Measurements from ENCODE around the gene WDR86. TPM values are rescaled to one million over a fixed set of nuclear protein-coding genes. Genes with fewer than 3 reads are reported as not detected.

Gene WDR86
- total RNA-seq, 1 experiment from 2014 or later = 24.4 TPM

DNA sequence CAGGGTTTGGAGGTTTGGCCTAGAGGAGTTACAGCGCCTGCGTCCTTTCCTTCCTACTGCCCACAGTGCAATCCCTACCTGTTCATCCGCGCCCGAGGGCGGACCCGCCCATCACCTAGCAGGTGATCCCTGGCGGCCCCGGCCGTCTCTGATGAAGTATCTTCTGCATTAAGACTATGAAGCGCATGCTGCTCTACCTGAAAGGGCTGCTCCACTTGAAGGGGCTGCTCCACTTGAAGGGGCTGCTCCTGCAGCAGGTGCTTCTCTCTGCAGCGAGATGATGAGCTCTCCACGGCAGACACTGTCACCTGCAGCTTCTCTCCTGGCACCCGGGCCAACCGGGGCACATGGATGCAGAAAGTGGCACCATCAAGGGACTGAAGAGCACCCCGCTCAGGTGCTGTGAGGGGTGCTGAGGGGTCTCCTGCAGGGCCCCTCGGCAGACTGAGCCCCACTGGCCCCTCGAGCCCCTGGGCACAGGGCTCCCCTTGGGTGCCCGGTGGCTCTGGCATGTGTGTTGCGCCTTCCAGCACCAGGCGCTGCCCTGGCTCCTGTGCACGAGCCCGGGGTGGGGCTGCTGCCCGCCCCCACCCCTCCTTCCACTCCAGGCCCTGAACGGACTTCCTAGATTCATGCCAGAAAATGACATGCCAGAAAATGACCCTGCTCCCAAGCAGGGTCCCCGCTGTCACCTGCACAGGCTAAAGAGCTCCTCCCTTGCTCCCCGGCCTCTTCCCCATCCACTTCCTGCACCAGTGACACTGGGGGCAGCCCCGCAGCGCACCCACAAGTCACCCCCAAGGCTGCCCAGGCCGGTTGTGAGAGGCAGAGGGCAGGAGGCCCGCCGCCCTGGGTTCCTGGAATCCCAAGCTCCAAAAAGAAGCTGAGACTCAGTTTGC, 29.4 kb downstream of the WDR86 start:
- H3K27me3 Mint-ChIP-seq (ENCODE audit: low read depth) = peaks cover 25% of the 10 kb centered on the region
- peaks cover 12% of the 10 kb centered on the region for H3K4me1 Mint-ChIP-seq
- ATAC-seq (no peak), DNase-seq (ENCODE audit: low spot score) (no peak)
- H3K9me3 Mint-ChIP-seq = no peaks in the 10 kb centered on the region
- POLR2A ChIA-PET = interaction anchor here (0.6 to 1.0 kb wide), 2 partner anchors 26 to 39 kb away, joined by 3 read pairs; partner anchors contain the start of gene NUB1
- no peak overlapping the region for H3K27ac Mint-ChIP-seq
- CTCF ChIA-PET = interaction anchor here (0.9 to 3.0 kb wide), 4 partner anchors 9 to 68 kb away, joined by 3 to 12 read pairs (median 4); no protein-coding TSS in a partner anchor
- TF ChIP-seq RORB (CRISPR knock-in tag; IDR thresholded peaks at IDR 0.05) = no peak
- TF ChIP-seq SMAD4 (CRISPR knock-in tag; IDR thresholded peaks at IDR 0.05) = no peak
- no peak for TF ChIP-seq SOX15 (CRISPR knock-in tag; IDR thresholded peaks at IDR 0.05)
- no peak for TF ChIP-seq CBFB (CRISPR knock-in tag; IDR thresholded peaks at IDR 0.05; ENCODE audit: low read depth)
- TF ChIP-seq, protein P1, sequence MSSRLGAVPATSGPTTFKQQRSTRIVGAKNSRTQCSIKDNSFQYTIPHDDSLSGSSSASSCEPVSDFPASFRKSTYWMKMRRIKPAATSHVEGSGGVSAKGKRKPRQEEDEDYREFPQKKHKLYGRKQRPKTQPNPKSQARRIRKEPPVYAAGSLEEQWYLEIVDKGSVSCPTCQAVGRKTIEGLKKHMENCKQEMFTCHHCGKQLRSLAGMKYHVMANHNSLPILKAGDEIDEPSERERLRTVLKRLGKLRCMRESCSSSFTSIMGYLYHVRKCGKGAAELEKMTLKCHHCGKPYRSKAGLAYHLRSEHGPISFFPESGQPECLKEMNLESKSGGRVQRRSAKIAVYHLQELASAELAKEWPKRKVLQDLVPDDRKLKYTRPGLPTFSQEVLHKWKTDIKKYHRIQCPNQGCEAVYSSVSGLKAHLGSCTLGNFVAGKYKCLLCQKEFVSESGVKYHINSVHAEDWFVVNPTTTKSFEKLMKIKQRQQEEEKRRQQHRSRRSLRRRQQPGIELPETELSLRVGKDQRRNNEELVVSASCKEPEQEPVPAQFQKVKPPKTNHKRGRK (CRISPR knock-in tag; IDR thresholded peaks at IDR 0.05; ENCODE audit: borderline replicate concordance) = no peak
- no peak for TF ChIP-seq TEAD4 (CRISPR knock-in tag; IDR thresholded peaks at IDR 0.05)
- no peak for TF ChIP-seq SMAD3 (CRISPR knock-in tag; IDR thresholded peaks at IDR 0.05; ENCODE audit: borderline replicate concordance)
- TF ChIP-seq NFE2L1 (CRISPR knock-in tag; IDR thresholded peaks at IDR 0.05) = no peak
- TF ChIP-seq IRF2 (CRISPR knock-in tag; IDR thresholded peaks at IDR 0.05; ENCODE audit: borderline replicate concordance, low read depth) = no peak
- TF ChIP-seq, protein P2, sequence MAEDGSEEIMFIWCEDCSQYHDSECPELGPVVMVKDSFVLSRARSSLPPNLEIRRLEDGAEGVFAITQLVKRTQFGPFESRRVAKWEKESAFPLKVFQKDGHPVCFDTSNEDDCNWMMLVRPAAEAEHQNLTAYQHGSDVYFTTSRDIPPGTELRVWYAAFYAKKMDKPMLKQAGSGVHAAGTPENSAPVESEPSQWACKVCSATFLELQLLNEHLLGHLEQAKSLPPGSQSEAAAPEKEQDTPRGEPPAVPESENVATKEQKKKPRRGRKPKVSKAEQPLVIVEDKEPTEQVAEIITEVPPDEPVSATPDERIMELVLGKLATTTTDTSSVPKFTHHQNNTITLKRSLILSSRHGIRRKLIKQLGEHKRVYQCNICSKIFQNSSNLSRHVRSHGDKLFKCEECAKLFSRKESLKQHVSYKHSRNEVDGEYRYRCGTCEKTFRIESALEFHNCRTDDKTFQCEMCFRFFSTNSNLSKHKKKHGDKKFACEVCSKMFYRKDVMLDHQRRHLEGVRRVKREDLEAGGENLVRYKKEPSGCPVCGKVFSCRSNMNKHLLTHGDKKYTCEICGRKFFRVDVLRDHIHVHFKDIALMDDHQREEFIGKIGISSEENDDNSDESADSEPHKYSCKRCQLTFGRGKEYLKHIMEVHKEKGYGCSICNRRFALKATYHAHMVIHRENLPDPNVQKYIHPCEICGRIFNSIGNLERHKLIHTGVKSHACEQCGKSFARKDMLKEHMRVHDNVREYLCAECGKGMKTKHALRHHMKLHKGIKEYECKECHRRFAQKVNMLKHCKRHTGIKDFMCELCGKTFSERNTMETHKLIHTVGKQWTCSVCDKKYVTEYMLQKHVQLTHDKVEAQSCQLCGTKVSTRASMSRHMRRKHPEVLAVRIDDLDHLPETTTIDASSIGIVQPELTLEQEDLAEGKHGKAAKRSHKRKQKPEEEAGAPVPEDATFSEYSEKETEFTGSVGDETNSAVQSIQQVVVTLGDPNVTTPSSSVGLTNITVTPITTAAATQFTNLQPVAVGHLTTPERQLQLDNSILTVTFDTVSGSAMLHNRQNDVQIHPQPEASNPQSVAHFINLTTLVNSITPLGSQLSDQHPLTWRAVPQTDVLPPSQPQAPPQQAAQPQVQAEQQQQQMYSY (CRISPR knock-in tag; IDR thresholded peaks at IDR 0.05) = no peak
- TF ChIP-seq, protein P3, sequence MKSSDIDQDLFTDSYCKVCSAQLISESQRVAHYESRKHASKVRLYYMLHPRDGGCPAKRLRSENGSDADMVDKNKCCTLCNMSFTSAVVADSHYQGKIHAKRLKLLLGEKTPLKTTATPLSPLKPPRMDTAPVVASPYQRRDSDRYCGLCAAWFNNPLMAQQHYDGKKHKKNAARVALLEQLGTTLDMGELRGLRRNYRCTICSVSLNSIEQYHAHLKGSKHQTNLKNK (CRISPR knock-in tag; IDR thresholded peaks at IDR 0.05) = no peak
- no peak for TF ChIP-seq ZNF219 (CRISPR knock-in tag; IDR thresholded peaks at IDR 0.05; ENCODE audit: borderline replicate concordance)
- TF ChIP-seq, protein P4, sequence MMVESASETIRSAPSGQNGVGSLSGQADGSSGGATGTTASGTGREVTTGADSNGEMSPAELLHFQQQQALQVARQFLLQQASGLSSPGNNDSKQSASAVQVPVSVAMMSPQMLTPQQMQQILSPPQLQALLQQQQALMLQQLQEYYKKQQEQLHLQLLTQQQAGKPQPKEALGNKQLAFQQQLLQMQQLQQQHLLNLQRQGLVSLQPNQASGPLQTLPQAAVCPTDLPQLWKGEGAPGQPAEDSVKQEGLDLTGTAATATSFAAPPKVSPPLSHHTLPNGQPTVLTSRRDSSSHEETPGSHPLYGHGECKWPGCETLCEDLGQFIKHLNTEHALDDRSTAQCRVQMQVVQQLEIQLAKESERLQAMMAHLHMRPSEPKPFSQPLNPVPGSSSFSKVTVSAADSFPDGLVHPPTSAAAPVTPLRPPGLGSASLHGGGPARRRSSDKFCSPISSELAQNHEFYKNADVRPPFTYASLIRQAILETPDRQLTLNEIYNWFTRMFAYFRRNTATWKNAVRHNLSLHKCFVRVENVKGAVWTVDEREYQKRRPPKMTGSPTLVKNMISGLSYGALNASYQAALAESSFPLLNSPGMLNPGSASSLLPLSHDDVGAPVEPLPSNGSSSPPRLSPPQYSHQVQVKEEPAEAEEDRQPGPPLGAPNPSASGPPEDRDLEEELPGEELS (CRISPR knock-in tag; IDR thresholded peaks at IDR 0.05) = no peak
- TF ChIP-seq, protein P5, sequence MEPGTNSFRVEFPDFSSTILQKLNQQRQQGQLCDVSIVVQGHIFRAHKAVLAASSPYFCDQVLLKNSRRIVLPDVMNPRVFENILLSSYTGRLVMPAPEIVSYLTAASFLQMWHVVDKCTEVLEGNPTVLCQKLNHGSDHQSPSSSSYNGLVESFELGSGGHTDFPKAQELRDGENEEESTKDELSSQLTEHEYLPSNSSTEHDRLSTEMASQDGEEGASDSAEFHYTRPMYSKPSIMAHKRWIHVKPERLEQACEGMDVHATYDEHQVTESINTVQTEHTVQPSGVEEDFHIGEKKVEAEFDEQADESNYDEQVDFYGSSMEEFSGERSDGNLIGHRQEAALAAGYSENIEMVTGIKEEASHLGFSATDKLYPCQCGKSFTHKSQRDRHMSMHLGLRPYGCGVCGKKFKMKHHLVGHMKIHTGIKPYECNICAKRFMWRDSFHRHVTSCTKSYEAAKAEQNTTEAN (CRISPR knock-in tag; IDR thresholded peaks at IDR 0.05) = no peak
- TF ChIP-seq, protein P6, sequence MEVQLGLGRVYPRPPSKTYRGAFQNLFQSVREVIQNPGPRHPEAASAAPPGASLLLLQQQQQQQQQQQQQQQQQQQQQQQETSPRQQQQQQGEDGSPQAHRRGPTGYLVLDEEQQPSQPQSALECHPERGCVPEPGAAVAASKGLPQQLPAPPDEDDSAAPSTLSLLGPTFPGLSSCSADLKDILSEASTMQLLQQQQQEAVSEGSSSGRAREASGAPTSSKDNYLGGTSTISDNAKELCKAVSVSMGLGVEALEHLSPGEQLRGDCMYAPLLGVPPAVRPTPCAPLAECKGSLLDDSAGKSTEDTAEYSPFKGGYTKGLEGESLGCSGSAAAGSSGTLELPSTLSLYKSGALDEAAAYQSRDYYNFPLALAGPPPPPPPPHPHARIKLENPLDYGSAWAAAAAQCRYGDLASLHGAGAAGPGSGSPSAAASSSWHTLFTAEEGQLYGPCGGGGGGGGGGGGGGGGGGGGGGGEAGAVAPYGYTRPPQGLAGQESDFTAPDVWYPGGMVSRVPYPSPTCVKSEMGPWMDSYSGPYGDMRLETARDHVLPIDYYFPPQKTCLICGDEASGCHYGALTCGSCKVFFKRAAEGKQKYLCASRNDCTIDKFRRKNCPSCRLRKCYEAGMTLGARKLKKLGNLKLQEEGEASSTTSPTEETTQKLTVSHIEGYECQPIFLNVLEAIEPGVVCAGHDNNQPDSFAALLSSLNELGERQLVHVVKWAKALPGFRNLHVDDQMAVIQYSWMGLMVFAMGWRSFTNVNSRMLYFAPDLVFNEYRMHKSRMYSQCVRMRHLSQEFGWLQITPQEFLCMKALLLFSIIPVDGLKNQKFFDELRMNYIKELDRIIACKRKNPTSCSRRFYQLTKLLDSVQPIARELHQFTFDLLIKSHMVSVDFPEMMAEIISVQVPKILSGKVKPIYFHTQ (CRISPR knock-in tag; IDR thresholded peaks at IDR 0.05) = no peak
- TF ChIP-seq, protein P7, sequence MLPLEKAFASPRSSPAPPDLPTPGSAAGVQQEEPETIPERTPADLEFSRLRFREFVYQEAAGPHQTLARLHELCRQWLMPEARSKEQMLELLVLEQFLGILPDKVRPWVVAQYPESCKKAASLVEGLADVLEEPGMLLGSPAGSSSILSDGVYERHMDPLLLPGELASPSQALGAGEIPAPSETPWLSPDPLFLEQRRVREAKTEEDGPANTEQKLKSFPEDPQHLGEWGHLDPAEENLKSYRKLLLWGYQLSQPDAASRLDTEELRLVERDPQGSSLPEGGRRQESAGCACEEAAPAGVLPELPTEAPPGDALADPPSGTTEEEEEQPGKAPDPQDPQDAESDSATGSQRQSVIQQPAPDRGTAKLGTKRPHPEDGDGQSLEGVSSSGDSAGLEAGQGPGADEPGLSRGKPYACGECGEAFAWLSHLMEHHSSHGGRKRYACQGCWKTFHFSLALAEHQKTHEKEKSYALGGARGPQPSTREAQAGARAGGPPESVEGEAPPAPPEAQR (CRISPR knock-in tag; IDR thresholded peaks at IDR 0.05) = no peak
- TF ChIP-seq, protein P8, sequence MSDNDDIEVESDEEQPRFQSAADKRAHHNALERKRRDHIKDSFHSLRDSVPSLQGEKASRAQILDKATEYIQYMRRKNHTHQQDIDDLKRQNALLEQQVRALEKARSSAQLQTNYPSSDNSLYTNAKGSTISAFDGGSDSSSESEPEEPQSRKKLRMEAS (CRISPR knock-in tag; IDR thresholded peaks at IDR 0.05) = no peak
- TF ChIP-seq ZNF423 (CRISPR knock-in tag; IDR thresholded peaks at IDR 0.05) = no peak
- peak overlapping the region; percentile 47 for H3K4me3 Mint-ChIP-seq
- peaks cover 22% of the 10 kb centered on the region for H3K36me3 Mint-ChIP-seq
